HG02870 (cell line): Measurements from ENCODE around the gene COL7A1.
A peak's percentile ranks its signal among the peaks of the same experiment; 100 is the strongest.
"Not testable (repeated sequence)": the region's sequence is repeated elsewhere in the genome, so short reads cannot be mapped to it uniquely, and the experiment has no call there.

Source experiments
- ATAC-seq: cut with Tn5 transposase; IDR thresholded peaks from one replicate; pipeline ENCODE4 v1.9.1; 2021; ENCODE audit warnings: mild to moderate bottlenecking, moderate library complexity; ENCODE audit not compliant: unreplicated experiment

The COL7A1 gene

GRCh38 chr3:48564667-48565066 lies 30.5 kb downstream of the COL7A1 start:
- ATAC-seq, result no peak

GRCh38 chr3:48564022-48564421 lies 31.1 kb downstream of the COL7A1 start:
- ATAC-seq, result no peak

GRCh38 chr3:48563382-48563918 lies 31.7 kb downstream of the COL7A1 start, which contains the start of gene UCN2:
UCN2 (minus strand) TSS chr3:48563781; CDS start chr3:48563124, 657 bp downstream.
- no peak for ATAC-seq

GRCh38 chr3:48562367-48563095 lies 32.6 kb downstream of the COL7A1 start:
- no peak for ATAC-seq

- no peak for ATAC-seq
Measured at GRCh38 chr3:48561045-48561736, 33.9 kb downstream of the COL7A1 start.

GRCh38 chr3:48560648-48561018 lies 34.5 kb downstream of the COL7A1 start:
- ATAC-seq, result no peak

GRCh38 chr3:48558493-48559134 lies 36.5 kb downstream of the COL7A1 start:
- ATAC-seq, result no peak

GRCh38 chr3:48556796-48557626 lies 38.1 kb downstream of the COL7A1 start, which contains the start of gene PFKFB4:
PFKFB4 (minus strand) TSS chr3:48556803; CDS start chr3:48556777, 26 bp downstream.
- ATAC-seq, result peak; percentile 82

GRCh38 chr3:48555949-48556795 lies 39.0 kb downstream of the COL7A1 start:
- no peak for ATAC-seq

- ATAC-seq, result no peak
Measured at GRCh38 chr3:48555231-48555948, 39.7 kb downstream of the COL7A1 start.

GRCh38 chr3:48553886-48554845 lies 41.0 kb downstream of the COL7A1 start:
- ATAC-seq, result no peak

GRCh38 chr3:48553361-48553760 lies 41.8 kb downstream of the COL7A1 start:
- ATAC-seq, result no peak

- ATAC-seq, result no peak
Measured at GRCh38 chr3:48552111-48552951, 42.8 kb downstream of the COL7A1 start.

GRCh38 chr3:48551651-48552050 lies 43.5 kb downstream of the COL7A1 start:
- ATAC-seq, result not testable (repeated sequence)

- ATAC-seq, result peak; percentile 72
Measured at GRCh38 chr3:48548729-48549705, 46.1 kb downstream of the COL7A1 start.

- ATAC-seq, result no peak
Measured at GRCh38 chr3:48548126-48548525, 47.0 kb downstream of the COL7A1 start.
